KMS-11 (cell line): ENCODE data around the gene TMEM106C.

ENCODE experiments used
- H2AFZ ChIP-seq: fragments of 200-600 bp; sonication (generic); 2 replicates; pipeline ENCODE4 v1.6.1; 2016; ENCODE audit warnings: antibody characterized with exemption, mixed run types, low read depth
- H3K27ac ChIP-seq: fragments of 200-600 bp; sonication (generic); 2 replicates; pipeline ENCODE4 v1.6.1; 2016; ENCODE audit warnings: mild to moderate bottlenecking, mixed run types
- H3K27me3 ChIP-seq: fragments of 200-600 bp; sonication (generic); 2 replicates; pipeline ENCODE4 v1.6.1; 2017; ENCODE audit warnings: mild to moderate bottlenecking, low read depth, mixed run types, moderate library complexity; ENCODE audit not compliant: insufficient read depth
- H3K36me3 ChIP-seq: fragments of 200-600 bp; sonication (generic); 2 replicates; pipeline ENCODE4 v1.6.1; 2017; ENCODE audit warnings: mild to moderate bottlenecking, mixed run types; ENCODE audit not compliant: insufficient read depth
- H3K4me1 ChIP-seq: fragments of 200-600 bp; sonication (generic); 2 replicates; pipeline ENCODE4 v1.6.1; 2016; ENCODE audit warnings: mild to moderate bottlenecking, low read depth, mixed run types; ENCODE audit not compliant: poor library complexity, severe bottlenecking
- H3K4me2 ChIP-seq: fragments of 200-600 bp; sonication (generic); 2 replicates; pipeline ENCODE4 v1.7.0; 2016; ENCODE audit warnings: mild to moderate bottlenecking, mixed run types
- H3K4me3 ChIP-seq: fragments of 200-600 bp; sonication (generic); IDR thresholded peaks from 2 replicates; pipeline ENCODE4 v1.6.1; 2017; ENCODE audit warnings: low read depth, low read length, mixed read lengths; ENCODE audit not compliant: insufficient read depth
- H3K79me2 ChIP-seq: fragments of 200-600 bp; sonication (generic); 2 replicates; pipeline ENCODE4 v1.6.1; 2016; ENCODE audit warnings: low read depth, mixed run types; ENCODE audit not compliant: insufficient read depth
- H3K9ac ChIP-seq: fragments of 200-600 bp; sonication (generic); 2 replicates; pipeline ENCODE4 v1.6.1; 2016; ENCODE audit warnings: mild to moderate bottlenecking, mixed run types
- H4K20me1 ChIP-seq: fragments of 200-600 bp; sonication (generic); 2 replicates; pipeline ENCODE4 v1.6.1; 2016; ENCODE audit warnings: mild to moderate bottlenecking, mixed run types; ENCODE audit not compliant: insufficient read depth
- CTCF ChIP-seq: fragments of 200-600 bp; sonication (generic); conservative IDR thresholded peaks from 2 replicates; pipeline ENCODE4 v1.6.1; 2017; ENCODE audit warnings: low read depth, mild to moderate bottlenecking, antibody characterized with exemption, low read length, moderate library complexity, mixed read lengths

TMEM106C gene

GRCh38 chr12:48004053-48004941 lies 40.9 kb downstream of the TMEM106C start, which contains the start of gene COL2A1:
Gene COL2A1 (minus strand): TSS chr12:48004476. CDS start chr12:48004321, 155 bp downstream.
- H3K9ac ChIP-seq: no peak within 1 kb of the TSS
- TF ChIP-seq CTCF: no peak
- no peak within 1 kb of the TSS for H3K4me2 ChIP-seq
- H3K4me3 ChIP-seq: no peak within 1 kb of the TSS
- H3K79me2 ChIP-seq: no peaks in the 10 kb centered on the region
- no peak within 1 kb of the TSS for H2AFZ ChIP-seq
- H3K27me3 ChIP-seq: peaks cover 39% of the 10 kb centered on the region
- H3K36me3 ChIP-seq: no peaks in the 10 kb centered on the region
- H3K27ac ChIP-seq: no peak within 1 kb of the TSS
- no peaks in the 10 kb centered on the region for H3K4me1 ChIP-seq
- no peaks in the 10 kb centered on the region for H4K20me1 ChIP-seq

GRCh38 chr12:48005001-48005749 lies 41.8 kb downstream of the TMEM106C start:
- H3K4me2 ChIP-seq: no peak overlapping the region
- no peak for TF ChIP-seq CTCF
- H3K27ac ChIP-seq: no peak overlapping the region
- no peaks in the 10 kb centered on the region for H4K20me1 ChIP-seq
- no peak overlapping the region for H3K4me3 ChIP-seq
- H3K36me3 ChIP-seq: no peaks in the 10 kb centered on the region
- H3K27me3 ChIP-seq: peaks cover 33% of the 10 kb centered on the region
- H3K4me1 ChIP-seq: no peaks in the 10 kb centered on the region
- H2AFZ ChIP-seq: no peak overlapping the region
- H3K9ac ChIP-seq: no peak overlapping the region
- no peaks in the 10 kb centered on the region for H3K79me2 ChIP-seq

DNA sequence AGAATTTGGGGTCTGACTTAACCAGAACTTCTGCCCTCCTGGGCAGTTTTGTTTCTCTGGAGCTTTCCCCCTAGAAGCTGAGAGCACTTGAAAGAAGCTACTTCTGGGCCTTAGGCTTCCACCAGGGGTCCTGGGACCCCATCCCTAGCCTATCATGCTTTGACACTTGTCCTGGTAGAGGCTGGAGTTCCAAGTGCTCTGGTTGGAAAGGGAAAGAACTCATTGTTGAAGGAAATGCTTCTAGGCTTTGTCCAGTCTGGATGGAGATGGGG lies 42.3 kb downstream of the TMEM106C start:
- Histone ChIP-seq H3K27me3 (peaks cover 28% of the 10 kb centered on the region), H3K27ac (no peak overlapping the region), H3K36me3 (no peaks in the 10 kb centered on the region), H3K4me3 (no peak overlapping the region), H4K20me1 (no peaks in the 10 kb centered on the region), H3K4me2 (no peak overlapping the region), H3K79me2 (no peaks in the 10 kb centered on the region), H3K4me1 (no peaks in the 10 kb centered on the region), H3K9ac (no peak overlapping the region), H2AFZ (no peak overlapping the region)
- TF ChIP-seq CTCF: no peak

DNA sequence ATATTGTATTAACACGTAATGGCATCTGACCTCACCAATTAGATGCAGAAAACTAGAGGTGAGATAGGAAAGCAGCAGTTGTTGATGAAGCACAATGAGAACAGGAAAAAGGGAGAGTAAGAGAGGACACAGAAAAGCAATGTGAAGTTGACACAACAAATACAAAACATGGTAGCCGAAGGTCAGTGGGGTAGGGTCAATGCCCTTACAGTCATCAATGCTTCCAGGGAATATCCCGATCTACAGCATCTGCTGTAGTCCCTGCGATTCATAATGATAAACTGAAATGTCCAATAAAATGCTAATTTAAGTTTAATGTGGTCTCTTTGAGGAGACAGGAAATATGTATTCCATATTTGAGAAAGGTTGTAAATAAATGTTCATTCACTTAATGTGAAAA lies 43.8 kb downstream of the TMEM106C start:
- H3K4me1 ChIP-seq: no peaks in the 10 kb centered on the region
- no peaks in the 10 kb centered on the region for H4K20me1 ChIP-seq
- no peak for TF ChIP-seq CTCF
- H3K79me2 ChIP-seq: no peaks in the 10 kb centered on the region
- H3K27ac ChIP-seq: no peak overlapping the region
- no peak overlapping the region for H3K9ac ChIP-seq
- H3K27me3 ChIP-seq: peaks cover 12% of the 10 kb centered on the region
- H3K4me2 ChIP-seq: no peak overlapping the region
- H3K4me3 ChIP-seq: no peak overlapping the region
- no peak overlapping the region for H2AFZ ChIP-seq
- no peaks in the 10 kb centered on the region for H3K36me3 ChIP-seq
